OCI-LY7 (cell line): ENCODE measurements around the gene TMPRSS6. TPM values are rescaled to one million over a fixed set of nuclear protein-coding genes. Genes with fewer than 3 reads are reported as not detected.

Source experiments
- BruUV-seq: library from RNA; stranded (reverse); fragments of 400-500 nt; replicated peaks from 2 replicates; lab custom pipeline; 2021; lab: Mats Ljungman, UMichigan
- CTCF ChIA-PET: fragments of 300-600 bp; sonication (Branson Sonifier 250); formaldehyde crosslinking; loops from one replicate; lab custom pipeline; 2022; ENCODE audit warnings: antibody characterized with exemption; ENCODE audit not compliant: unreplicated experiment; lab: Charles Lee
- POLR2A ChIA-PET: fragments of 300-600 bp; sonication (Branson Sonifier 250); formaldehyde crosslinking; loops from one replicate; lab custom pipeline; 2022; ENCODE audit warnings: antibody characterized with exemption; lab: Charles Lee
- DNase-seq: peaks from one replicate; pipeline ENCODE4 v3.0.0-alpha.2; 2015; ENCODE audit warnings: low spot score
- H2AFZ ChIP-seq: fragments of 200-600 bp; sonication (generic), shearing (Covaris generic); 2 replicates; pipeline ENCODE4 v1.6.1; 2014; ENCODE audit warnings: mild to moderate bottlenecking, antibody characterized with exemption, low read length, moderate library complexity
- H3K27ac ChIP-seq: fragments of 200-600 bp; sonication (generic); 2 replicates; pipeline ENCODE4 v1.5.1; 2014; ENCODE audit warnings: mixed run types, low read depth, mild to moderate bottlenecking, moderate library complexity, low read length, inconsistent platforms; ENCODE audit not compliant: poor library complexity, severe bottlenecking
- H3K36me3 ChIP-seq: fragments of 200-600 bp; sonication (generic); 2 replicates; pipeline ENCODE4 v1.6.1; 2014; ENCODE audit warnings: mild to moderate bottlenecking, antibody characterized with exemption, low read length, moderate library complexity, mixed read lengths; ENCODE audit not compliant: insufficient read depth
- H3K4me1 ChIP-seq: fragments of 200-600 bp; sonication (generic); 2 replicates; pipeline ENCODE4 v1.5.1; 2014; ENCODE audit warnings: mild to moderate bottlenecking, low read length; ENCODE audit not compliant: insufficient read depth, poor library complexity, severe bottlenecking
- H3K4me2 ChIP-seq: fragments of 200-600 bp; sonication (generic); 2 replicates; pipeline ENCODE4 v1.6.1; 2014; ENCODE audit warnings: mild to moderate bottlenecking, low read length
- H3K4me3 ChIP-seq: fragments of 200-600 bp; sonication (generic); 2 replicates; pipeline ENCODE4 v1.5.1; 2014; ENCODE audit warnings: mild to moderate bottlenecking, low read depth, low read length; ENCODE audit not compliant: poor library complexity, severe bottlenecking
- H3K79me2 ChIP-seq: fragments of 200-600 bp; sonication (generic); 2 replicates; pipeline ENCODE4 v1.6.1; 2016; ENCODE audit warnings: low read depth, mild to moderate bottlenecking, low read length, moderate library complexity, mixed read lengths; ENCODE audit not compliant: insufficient read depth
- H3K9me2 ChIP-seq: fragments of 200-600 bp; sonication (generic); 2 replicates; pipeline ENCODE4 v1.6.1; 2016; ENCODE audit warnings: mild to moderate bottlenecking, low read length, mixed read lengths; ENCODE audit not compliant: insufficient read depth
- H3K9me3 ChIP-seq: fragments of 200-600 bp; sonication (generic); 2 replicates; pipeline ENCODE4 v1.6.1; 2014; ENCODE audit warnings: mild to moderate bottlenecking, mixed run types, low read length, mixed read lengths
- H4K20me1 ChIP-seq: fragments of 200-600 bp; sonication (generic); 2 replicates; pipeline ENCODE4 v1.6.1; 2014; ENCODE audit warnings: mild to moderate bottlenecking, antibody characterized with exemption, low read length, moderate library complexity, mixed read lengths; ENCODE audit not compliant: insufficient read depth
- CTCF ChIP-seq: fragments of 200-600 bp; sonication (generic); conservative IDR thresholded peaks from 2 replicates; pipeline ENCODE4 v1.5.1; 2014; ENCODE audit warnings: mild to moderate bottlenecking, antibody characterized with exemption, low read length, moderate library complexity, mixed read lengths
- EZH2phosphoT487 ChIP-seq: fragments of 200-600 bp; sonication (generic); IDR thresholded peaks from 2 replicates; pipeline ENCODE4 v1.6.1; 2018; ENCODE audit warnings: low read depth, borderline replicate concordance, mild to moderate bottlenecking, mixed run types, antibody characterized with exemption, low read length, moderate library complexity, mixed read lengths
- intact Hi-C: fragments of 100-400 bp; cut with micrococcal nuclease; formaldehyde crosslinking; loops from one replicate; pipeline ENCODE4 v1.10.0; 2022; ENCODE audit not compliant: unreplicated experiment
- total RNA-seq, 2 experiments: library from RNA; depleted of rRNA in 1 of 2; stranded (reverse); fragments of >200 nt in 1 of 2; shearing (Covaris generic) in 1 of 2; gene quantifications; 2 replicates each; pipeline ENCODE4 v1.2.3, GENCODE V29; 2014 to 2022

TMPRSS6 gene
- total RNA-seq, 2 experiments from 2014 or later = not detected

DNA sequence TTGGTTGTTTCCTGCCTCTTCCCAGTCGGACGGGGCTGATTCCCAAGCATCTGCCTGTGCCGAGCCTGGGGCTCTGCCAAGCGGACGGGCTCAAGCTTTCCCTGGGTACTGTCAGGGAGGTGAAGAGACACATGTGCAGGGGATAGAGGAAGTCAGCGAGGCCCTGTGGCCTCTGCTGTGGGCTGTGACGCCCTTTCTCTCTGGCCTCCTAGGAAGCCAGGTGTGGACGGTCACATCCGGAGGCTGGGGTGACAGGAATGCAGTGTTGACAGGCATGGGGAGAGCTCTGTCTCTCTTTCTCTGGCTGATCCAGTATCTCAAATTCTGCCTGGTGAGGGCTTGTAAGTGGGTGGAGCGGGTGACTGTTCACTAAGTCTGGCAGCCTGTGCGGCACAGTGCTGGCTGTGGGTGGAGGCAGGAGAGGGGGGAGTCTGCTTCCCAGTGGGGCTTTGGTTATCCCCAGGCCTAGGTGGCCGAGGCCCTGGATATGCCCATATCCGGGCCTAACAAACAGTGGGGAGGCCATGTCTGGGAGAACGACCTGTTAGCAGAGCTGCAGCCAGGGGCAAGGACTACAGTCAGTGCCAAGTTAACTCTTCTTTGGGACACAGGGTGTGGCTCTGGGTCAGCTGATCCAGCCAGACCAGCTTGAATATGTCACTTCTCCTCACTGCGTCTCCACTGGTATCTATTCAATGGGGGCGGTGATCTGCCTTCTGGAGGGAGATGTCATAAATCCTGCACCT lies 56.0 kb downstream of the TMPRSS6 start:
- BruUV-seq = no TSS peak
- ChIA-PET POLR2A (no interaction called here), CTCF (no interaction called here)
- Histone ChIP-seq H3K79me2 (no peaks in the 10 kb centered on the region), H3K4me3 (no peak overlapping the region), H3K9me3 (no peaks in the 10 kb centered on the region), H3K27ac (no peak overlapping the region), H2AFZ (no peak overlapping the region), H3K36me3 (no peaks in the 10 kb centered on the region), H3K9me2 (no peaks in the 10 kb centered on the region), H3K4me2 (no peak overlapping the region), H3K4me1 (peaks cover 13% of the 10 kb centered on the region), H4K20me1 (no peaks in the 10 kb centered on the region)
- TF ChIP-seq EZH2phosphoT487 (no peak), CTCF (no peak)
- DNase-seq = no peak
- intact Hi-C loops = no loop called here

- no peaks in the 10 kb centered on the region for H3K9me3 ChIP-seq
- H3K9me2 ChIP-seq = no peaks in the 10 kb centered on the region
- H4K20me1 ChIP-seq = no peaks in the 10 kb centered on the region
- TF ChIP-seq CTCF = no peak
- no peak for TF ChIP-seq EZH2phosphoT487
- no peaks in the 10 kb centered on the region for H3K79me2 ChIP-seq
- no TSS peak for BruUV-seq
- H3K27ac ChIP-seq = no peak overlapping the region
- H3K4me1 ChIP-seq = peaks cover 13% of the 10 kb centered on the region
- POLR2A ChIA-PET = no interaction called here
- peak overlapping the region; percentile 97 for H3K4me3 ChIP-seq
- no peak for DNase-seq
- CTCF ChIA-PET = no interaction called here
- H2AFZ ChIP-seq = no peak overlapping the region
- intact Hi-C loops = no loop called here
- peak overlapping the region; percentile 98 for H3K4me2 ChIP-seq
- H3K36me3 ChIP-seq = no peaks in the 10 kb centered on the region
Measured at GRCh38 chr22:37052386-37053309, 56.9 kb downstream of the TMPRSS6 start.
